Stimulated activated CD8-positive, alpha-beta memory T cell treated with anti-CD3 and anti-CD28 coated beads, Interleukin-12 subunit alpha, Interleukin-12 subunit beta, amount 100 ng/mL, for 1 hour (primary cell): Measurements from ENCODE around the gene OR10A5.
"Not testable (repeated sequence)": the region's sequence is repeated elsewhere in the genome, so short reads cannot be mapped to it uniquely, and the experiment has no call there.

Source experiments
- DNase-seq: peaks from one replicate; pipeline ENCODE4 v3.0.0-alpha.2; 2020; ENCODE audit warnings: low read depth

The OR10A5 gene

GRCh38 chr11:6876325-6876724 lies 30.8 kb downstream of the OR10A5 start, which contains the start of gene OR10A4:
TSS of gene OR10A4 (plus strand) at chr11:6876625. CDS start at chr11:6876648, 23 bp downstream.
- DNase-seq, result no peak

GRCh38 chr11:6876914-6877313 lies 31.4 kb downstream of the OR10A5 start:
- no peak for DNase-seq

GRCh38 chr11:6882751-6883150 lies 37.3 kb downstream of the OR10A5 start:
- no peak for DNase-seq

GRCh38 chr11:6887711-6888110 lies 42.2 kb downstream of the OR10A5 start:
- DNase-seq, result not testable (repeated sequence)

- DNase-seq, result no peak
Observed at GRCh38 chr11:6888830-6889229, 43.3 kb downstream of the OR10A5 start.

- DNase-seq, result no peak
Observed at GRCh38 chr11:6889835-6890234, 44.4 kb downstream of the OR10A5 start.

- no peak for DNase-seq
Observed at GRCh38 chr11:6892400-6892799, 46.9 kb downstream of the OR10A5 start, which contains the start of gene OR2D2. TSS of gene OR2D2 (minus strand) at chr11:6892500. CDS start at chr11:6892500, 0 bp downstream.

GRCh38 chr11:6894097-6894496 lies 48.6 kb downstream of the OR10A5 start:
- DNase-seq, result no peak

GRCh38 chr11:6895010-6895409 lies 49.5 kb downstream of the OR10A5 start:
- no peak for DNase-seq
